ENCODE data around the gene MID1. TPM values are rescaled to one million over a fixed set of nuclear protein-coding genes. Genes with fewer than 3 reads are reported as not detected.

Gene MID1
- total RNA-seq, 1 donor from 2014 or later = 17.7 TPM

- Histone ChIP-seq H3K36me3 (ENCODE audit: control insufficient read depth in 3 of 3, insufficient read depth in 3 of 3, low read length in 3 of 3) (no peaks in the 10 kb centered on the region), H3K9ac (ENCODE audit: low read depth in 1 of 3, low read length in 3 of 3) (no peak overlapping the region), H3K27me3 (ENCODE audit: control insufficient read depth in 3 of 3, insufficient read depth in 3 of 3, low read length in 3 of 3) (no peaks in the 10 kb centered on the region), H3K27ac (ENCODE audit: low read depth, low read length) (no peak overlapping the region), H3K4me1 (ENCODE audit: control insufficient read depth in 3 of 3, insufficient read depth in 3 of 3, low read length in 3 of 3) (no peaks in the 10 kb centered on the region), H3K9me3 (ENCODE audit: control insufficient read depth in 3 of 3, low read length in 3 of 3) (no peaks in the 10 kb centered on the region), H3K4me3 (ENCODE audit: low read length in 3 of 3) (no peak overlapping the region)
Observed at GRCh38 chrX:10401239-10401638, 219.1 kb downstream of the MID1 start.

- Histone ChIP-seq H3K9me3 (ENCODE audit: control insufficient read depth in 3 of 3, low read length in 3 of 3) (no peaks in the 10 kb centered on the region), H3K36me3 (ENCODE audit: control insufficient read depth in 3 of 3, insufficient read depth in 3 of 3, low read length in 3 of 3) (no peaks in the 10 kb centered on the region), H3K27ac (ENCODE audit: low read depth, low read length) (no peak overlapping the region), H3K9ac (ENCODE audit: low read depth in 1 of 3, low read length in 3 of 3) (no peak overlapping the region), H3K4me1 (ENCODE audit: control insufficient read depth in 3 of 3, insufficient read depth in 3 of 3, low read length in 3 of 3) (no peaks in the 10 kb centered on the region), H3K4me3 (ENCODE audit: low read length in 3 of 3) (no peak overlapping the region), H3K27me3 (ENCODE audit: control insufficient read depth in 3 of 3, insufficient read depth in 3 of 3, low read length in 3 of 3) (no peaks in the 10 kb centered on the region)
Observed at GRCh38 chrX:10399043-10399741, 221.2 kb downstream of the MID1 start.

GRCh38 chrX:10398215-10398614, 222.2 kb downstream of the MID1 start:
- no peaks in the 10 kb centered on the region for H3K4me1 ChIP-seq (ENCODE audit: control insufficient read depth in 3 of 3, insufficient read depth in 3 of 3, low read length in 3 of 3)
- no peaks in the 10 kb centered on the region for H3K9me3 ChIP-seq (ENCODE audit: control insufficient read depth in 3 of 3, low read length in 3 of 3)
- no peak overlapping the region for H3K4me3 ChIP-seq (ENCODE audit: low read length in 3 of 3)
- H3K9ac ChIP-seq (ENCODE audit: low read depth in 1 of 3, low read length in 3 of 3) = no peak overlapping the region
- no peak overlapping the region for H3K27ac ChIP-seq (ENCODE audit: low read depth, low read length)
- H3K27me3 ChIP-seq (ENCODE audit: control insufficient read depth in 3 of 3, insufficient read depth in 3 of 3, low read length in 3 of 3) = no peaks in the 10 kb centered on the region
- no peaks in the 10 kb centered on the region for H3K36me3 ChIP-seq (ENCODE audit: control insufficient read depth in 3 of 3, insufficient read depth in 3 of 3, low read length in 3 of 3)

GRCh38 chrX:10397349-10397748, 223.0 kb downstream of the MID1 start:
- no peaks in the 10 kb centered on the region for H3K36me3 ChIP-seq (ENCODE audit: control insufficient read depth in 3 of 3, insufficient read depth in 3 of 3, low read length in 3 of 3)
- H3K9me3 ChIP-seq (ENCODE audit: control insufficient read depth in 3 of 3, low read length in 3 of 3) = no peaks in the 10 kb centered on the region

GRCh38 chrX:10395643-10396042, 224.7 kb downstream of the MID1 start:
- H3K9me3 ChIP-seq (ENCODE audit: control insufficient read depth in 3 of 3, low read length in 3 of 3) = no peaks in the 10 kb centered on the region
- H3K36me3 ChIP-seq (ENCODE audit: control insufficient read depth in 3 of 3, insufficient read depth in 3 of 3, low read length in 3 of 3) = no peaks in the 10 kb centered on the region
- H3K27me3 ChIP-seq (ENCODE audit: control insufficient read depth in 3 of 3, insufficient read depth in 3 of 3, low read length in 3 of 3) = no peaks in the 10 kb centered on the region
- H3K4me1 ChIP-seq (ENCODE audit: control insufficient read depth in 3 of 3, insufficient read depth in 3 of 3, low read length in 3 of 3) = no peaks in the 10 kb centered on the region
- H3K4me3 ChIP-seq (ENCODE audit: low read length in 3 of 3) = no peak overlapping the region
- no peak overlapping the region for H3K9ac ChIP-seq (ENCODE audit: low read depth in 1 of 3, low read length in 3 of 3)
- no peak overlapping the region for H3K27ac ChIP-seq (ENCODE audit: low read depth, low read length)

More at GRCh38 chrX:10397349-10397748, 223.0 kb downstream of the MID1 start:
- no peaks in the 10 kb centered on the region for H3K27me3 ChIP-seq (ENCODE audit: control insufficient read depth in 3 of 3, insufficient read depth in 3 of 3, low read length in 3 of 3)
- H3K4me3 ChIP-seq (ENCODE audit: low read length in 3 of 3) = no peak overlapping the region
- no peak overlapping the region for H3K9ac ChIP-seq (ENCODE audit: low read depth in 1 of 3, low read length in 3 of 3)
- no peak overlapping the region for H3K27ac ChIP-seq (ENCODE audit: low read depth, low read length)
- H3K4me1 ChIP-seq (ENCODE audit: control insufficient read depth in 3 of 3, insufficient read depth in 3 of 3, low read length in 3 of 3) = no peaks in the 10 kb centered on the region

Small RNA genes lying within 50 kb of the gene (small RNA-seq; reads per million reads assigned to genes)
- not detected for gene RNU6-800P
